GM21381 (cell line): ENCODE data around the gene ZSCAN4.

Experiments
- ATAC-seq: cut with Tn5 transposase; IDR thresholded peaks from one replicate; pipeline ENCODE4 v1.9.1; 2021; ENCODE audit warnings: mild to moderate bottlenecking, moderate library complexity; ENCODE audit not compliant: unreplicated experiment

The ZSCAN4 gene

DNA sequence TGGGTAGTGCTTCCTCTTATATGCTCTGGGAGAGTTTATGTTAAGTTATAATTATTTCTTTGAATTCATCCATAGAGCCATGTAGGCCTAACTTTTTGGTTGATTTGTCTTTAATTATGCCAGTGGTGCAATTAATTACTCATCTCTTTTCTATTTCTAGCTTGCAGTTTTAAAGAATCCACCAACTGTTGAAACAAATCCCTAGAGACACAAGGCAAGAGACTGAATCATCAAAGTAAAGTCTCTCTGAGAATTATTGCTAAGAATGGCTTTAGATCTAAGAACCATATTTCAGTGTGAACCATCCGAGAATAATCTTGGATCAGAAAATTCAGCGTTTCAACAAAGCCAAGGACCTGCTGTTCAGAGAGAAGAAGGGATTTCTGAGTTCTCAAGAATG, 7.1 kb downstream of the ZSCAN4 start:
- ATAC-seq, result no peak

GRCh38 chr19:57682226-57682766, 13.6 kb downstream of the ZSCAN4 start:
- ATAC-seq, result no peak

DNA sequence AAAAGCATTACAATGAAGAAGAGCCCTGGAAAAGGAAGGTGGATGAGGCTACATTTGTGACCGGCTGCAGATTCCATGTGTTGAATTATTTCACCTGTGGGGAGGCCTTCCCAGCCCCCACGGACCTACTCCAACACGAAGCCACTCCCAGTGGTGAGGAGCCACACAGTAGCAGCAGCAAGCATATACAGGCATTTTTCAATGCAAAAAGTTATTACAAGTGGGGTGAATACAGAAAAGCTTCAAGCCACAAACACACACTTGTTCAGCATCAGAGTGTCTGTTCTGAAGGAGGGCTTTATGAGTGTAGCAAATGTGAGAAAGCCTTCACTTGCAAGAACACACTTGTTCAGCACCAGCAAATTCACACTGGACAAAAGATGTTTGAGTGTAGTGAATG, 18.0 kb downstream of the ZSCAN4 start:
- ATAC-seq, result no peak

GRCh38 chr19:57687363-57688010, 18.8 kb downstream of the ZSCAN4 start:
- no peak for ATAC-seq

GRCh38 chr19:57688011-57688763, 19.5 kb downstream of the ZSCAN4 start:
- ATAC-seq, result no peak

DNA sequence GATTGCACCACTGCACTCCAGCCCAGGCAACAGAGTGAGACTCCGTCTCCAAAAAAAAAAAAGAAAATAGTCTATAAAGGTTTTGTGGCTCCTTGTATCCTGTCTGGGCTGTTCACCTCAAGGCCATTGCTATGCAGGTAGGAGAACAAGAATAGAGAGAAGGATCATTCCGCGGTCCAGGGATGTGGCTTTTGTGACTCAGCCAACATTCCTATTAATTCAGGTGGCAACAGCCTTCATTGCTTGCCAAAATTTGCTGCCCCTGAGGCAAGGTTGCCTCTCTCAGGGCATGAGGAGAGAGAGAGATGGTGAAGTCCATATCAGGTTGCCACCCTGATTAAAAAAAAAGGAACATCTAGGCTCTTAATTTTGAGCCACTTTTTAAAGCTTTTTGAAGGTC, 21.0 kb downstream of the ZSCAN4 start:
- ATAC-seq, result no peak

DNA sequence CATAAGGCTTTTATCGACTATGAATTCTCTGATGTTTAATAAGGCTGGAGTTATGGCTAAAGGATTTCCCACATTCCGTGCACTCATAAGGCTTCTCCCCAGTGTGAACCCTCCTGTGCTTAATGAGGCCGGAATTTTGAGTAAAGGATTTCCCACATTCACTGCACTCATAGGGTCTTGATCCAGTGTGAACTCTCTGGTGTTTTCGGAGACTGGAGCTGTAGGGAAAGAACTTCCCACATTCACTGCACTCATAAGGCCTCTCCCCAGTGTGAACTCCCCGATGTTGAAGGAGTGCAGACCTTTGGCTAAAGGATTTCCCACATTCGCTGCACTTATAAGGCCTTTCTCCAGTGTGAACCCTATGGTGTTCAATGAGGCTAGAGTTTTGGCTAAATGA, 32.9 kb downstream of the ZSCAN4 start:
- ATAC-seq, result no peak

DNA sequence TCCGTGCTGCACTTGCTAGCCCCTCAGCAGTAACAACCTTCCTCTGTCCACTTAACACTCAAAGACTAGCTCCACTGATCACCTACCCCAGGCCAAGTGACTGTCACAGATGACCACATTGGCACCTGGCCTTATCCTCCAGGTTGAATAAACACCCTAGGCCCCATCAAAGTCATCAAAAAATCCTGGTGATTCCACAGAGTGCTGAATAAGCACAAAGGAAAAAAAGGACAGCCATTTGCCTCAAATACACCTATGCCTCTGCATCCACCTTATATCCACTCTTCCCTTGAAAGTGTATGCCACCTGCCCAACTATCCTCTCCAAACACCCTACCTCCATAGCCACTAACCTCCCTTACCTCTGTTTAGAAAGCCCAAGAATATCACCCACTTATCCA, 37.6 kb downstream of the ZSCAN4 start:
- ATAC-seq, result no peak

DNA sequence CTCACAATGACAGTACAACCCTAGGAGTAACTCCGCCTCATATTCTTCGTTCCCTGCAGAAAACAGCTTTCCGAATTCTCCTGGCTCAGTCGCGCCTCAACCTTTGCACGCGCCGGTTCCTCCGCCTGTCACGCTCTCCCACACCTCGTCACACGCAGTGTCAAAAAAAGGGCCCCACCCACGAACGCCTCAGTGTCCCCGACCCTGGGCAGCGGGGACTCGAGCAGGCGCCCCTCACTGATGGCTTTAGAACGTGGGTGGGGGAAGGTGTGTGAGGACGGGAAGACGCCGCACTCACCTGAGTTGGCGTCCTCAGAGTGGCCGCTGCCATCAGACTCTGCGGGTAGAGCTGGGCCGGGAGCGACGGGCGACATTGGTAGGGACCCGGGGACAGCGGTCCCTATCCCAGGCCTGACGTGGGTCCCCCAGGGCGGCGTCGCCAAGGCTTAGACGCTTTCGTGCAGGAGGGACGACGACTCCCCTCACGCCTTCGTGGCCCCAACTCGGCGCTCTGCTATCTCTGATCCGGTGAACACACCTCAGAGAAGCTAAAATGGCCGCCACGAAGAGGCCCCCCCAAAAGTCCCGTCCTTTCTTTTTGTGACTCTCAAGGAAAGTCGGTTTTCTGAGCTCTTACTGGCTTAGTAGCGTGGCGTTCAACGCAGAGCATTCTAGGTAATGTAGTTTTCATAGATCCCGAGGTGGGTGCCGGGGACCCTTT, 40.1 kb downstream of the ZSCAN4 start, which contains the start of gene ZNF154:
Gene ZNF154 (minus strand): TSS at position 564 of the 721 bp plus-strand sequence. CDS start 233 bp downstream, at position 331.
- ATAC-seq, result no peak

- ATAC-seq, result no peak
Observed at GRCh38 chr19:57709616-57710015, 40.9 kb downstream of the ZSCAN4 start.

GRCh38 chr19:57712222-57712621, 43.5 kb downstream of the ZSCAN4 start:
- no peak for ATAC-seq

DNA sequence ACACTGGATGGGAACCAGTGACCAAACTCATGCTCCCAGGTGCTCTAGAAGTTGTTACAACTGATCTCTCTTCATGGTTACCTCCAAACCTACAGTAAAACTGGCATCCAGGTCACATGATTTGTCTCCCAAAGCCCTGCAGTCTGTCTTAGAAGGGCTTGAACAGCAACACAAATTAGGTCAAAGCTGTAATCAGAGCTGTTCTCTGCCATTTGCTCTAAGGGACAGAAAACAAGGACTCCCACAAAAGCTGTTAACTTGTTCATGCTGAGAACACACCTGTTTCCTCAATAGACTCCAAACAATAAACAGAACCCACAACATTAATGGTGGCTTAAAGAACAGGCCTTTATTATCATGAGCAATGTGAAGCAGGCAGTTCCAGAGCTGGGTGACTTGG, 50.7 kb downstream of the ZSCAN4 start:
- ATAC-seq, result no peak

- no peak for ATAC-seq
Observed at GRCh38 chr19:57719901-57720519, 51.3 kb downstream of the ZSCAN4 start.

DNA sequence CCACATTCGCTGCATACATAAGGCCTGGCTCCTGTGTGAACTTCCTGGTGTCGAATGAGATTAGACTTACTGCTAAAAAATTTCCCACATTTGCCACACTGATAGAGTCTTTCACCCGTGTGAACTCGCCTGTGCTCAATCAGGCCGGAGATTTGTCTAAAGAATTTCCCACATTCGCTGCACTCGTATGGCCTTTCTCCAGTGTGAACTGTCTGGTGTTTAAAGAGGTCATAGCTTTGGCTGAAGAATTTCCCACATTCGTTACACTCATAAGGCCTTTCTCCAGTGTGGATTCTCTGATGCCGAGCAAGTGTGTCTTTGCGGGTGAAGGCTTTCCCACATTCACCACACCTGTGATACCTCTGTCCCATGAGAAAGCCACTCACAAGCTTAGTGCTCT, 52.1 kb downstream of the ZSCAN4 start:
- no peak for ATAC-seq
